Lung (tissue), 12 donors: ENCODE measurements around the gene LRRC8D. TPM values are rescaled to one million over a fixed set of nuclear protein-coding genes. Genes with fewer than 3 reads are reported as not detected.

Experiments
- ATAC-seq: fragments of 200-7000 bp; cut with Tn5 transposase; one replicate; pipeline ENCODE4 v1.9.1; 2020; ENCODE audit warnings: moderate number of reproducible peaks; ENCODE audit not compliant: insufficient read depth, low FRiP score
- DNase-seq, 3 donors: peaks; one replicate each; pipeline ENCODE4 v3.0.0-alpha.2; 2013 to 2017
- H3K27ac ChIP-seq, 2 donors: one replicate each; pipeline ENCODE4 v1.5.1; 2013; ENCODE audit warnings: mild to moderate bottlenecking in 2 of 2, moderate library complexity in 2 of 2, control low read depth in 1 of 2, inconsistent platforms in 1 of 2, low read depth in 1 of 2, low read length in 1 of 2
- H3K27me3 ChIP-seq, 3 donors: one replicate each; pipeline ENCODE4 v1.5.1; 2013; ENCODE audit warnings: low read length in 2 of 3; ENCODE audit not compliant: control insufficient read depth in 3 of 3, insufficient read depth in 3 of 3
- H3K36me3 ChIP-seq, 4 donors: one replicate each; pipeline ENCODE4 v1.5.1; 2013; ENCODE audit warnings: low read length in 4 of 4, mild to moderate bottlenecking in 1 of 4, moderate library complexity in 1 of 4; ENCODE audit not compliant: control insufficient read depth in 4 of 4, insufficient read depth in 4 of 4
- H3K4me1 ChIP-seq, 5 donors: one replicate each; pipeline ENCODE4 v1.5.1; 2013; ENCODE audit warnings: low read length in 5 of 5, mild to moderate bottlenecking in 2 of 5, moderate library complexity in 1 of 5; ENCODE audit not compliant: control insufficient read depth in 5 of 5, insufficient read depth in 5 of 5
- H3K4me3 ChIP-seq: one replicate; pipeline ENCODE4 v1.5.1; 2013; ENCODE audit warnings: mild to moderate bottlenecking, control low read depth, moderate library complexity
- H3K9ac ChIP-seq, 2 donors: one replicate each; pipeline ENCODE4 v1.5.1; 2013; ENCODE audit warnings: low read length in 2 of 2, control low read depth in 1 of 2; ENCODE audit not compliant: insufficient read depth in 1 of 2
- H3K9me3 ChIP-seq, 4 donors: one replicate each; pipeline ENCODE4 v1.5.1; 2013; ENCODE audit warnings: low read length in 3 of 4, mild to moderate bottlenecking in 1 of 4, moderate library complexity in 1 of 4; ENCODE audit not compliant: control insufficient read depth in 4 of 4, insufficient read depth in 3 of 4
- CTCF ChIP-seq: IDR thresholded peaks from 2 replicates; pipeline ENCODE4 v1.5.1; 2012; ENCODE audit warnings: mild to moderate bottlenecking; ENCODE audit errors: control extremely low read depth, extremely low read depth
- WGBS, 2 donors: extraction: QIAGEN DNeasy Blood & Tissue Kit; methylation state at CpG; one replicate each; pipeline ENCODE4 v1.1.7; 2013; 5-methylcytosine and 5-hydroxymethylcytosine counted together
- polyA plus RNA-seq, 2 donors: library from polyadenylated mRNA; stranded (reverse); fragments of 200-250 nt; gene quantifications; one replicate each; pipeline ENCODE4 v1.2.1, GENCODE V29; 2013
- total RNA-seq, 2 donors: library from RNA; depleted of rRNA in 1 of 2; stranded (reverse); fragments of >200 nt in 1 of 2; gene quantifications; one replicate each; pipeline ENCODE4 v1.2.1, GENCODE V29; 2014 to 2021
- donor health status: control.
- donor health status: control.
- donor health status: Bipolar disorder and iron deficiency.
- donor health status: healthy.
- donor health status: DM: yes; HTN: yes; CAD: no.

The LRRC8D gene
- total and polyA plus RNA-seq, 4 donors: 5.1 to 24.2 (median 11.3) TPM

GRCh38 chr1:89894210-89895201, 73.7 kb downstream of the LRRC8D start:
- no peak overlapping the region for H3K9ac ChIP-seq
- ATAC-seq (no peak), DNase-seq (peak in 2 of 3 donors; percentile 22 to 26)
- no peak for TF ChIP-seq CTCF
- H3K27me3 ChIP-seq: no peaks in the 10 kb centered on the region
- 87 to 90% methylated on average over 4 of the region's 4 CpGs for WGBS, 2 donors
- H3K27ac ChIP-seq: peak overlapping the region in 1 of 2 donors; percentile 51
- no peak overlapping the region for H3K4me3 ChIP-seq
- H3K4me1 ChIP-seq: peaks cover 0 to 6% (median 0%) of the 10 kb centered on the region in 5 donors
- H3K36me3 ChIP-seq: no peaks in the 10 kb centered on the region
- H3K9me3 ChIP-seq: no peaks in the 10 kb centered on the region

- Histone ChIP-seq H3K4me3 (no peak overlapping the region), H3K9ac (no peak overlapping the region), H3K4me1 (peaks cover 0 to 8% (median 0%) of the 10 kb centered on the region in 5 donors), H3K36me3 (no peaks in the 10 kb centered on the region), H3K9me3 (no peaks in the 10 kb centered on the region), H3K27me3 (no peaks in the 10 kb centered on the region), H3K27ac (no peak overlapping the region)
- 69 to 74% methylated on average over 11 of the region's 11 CpGs for WGBS, 2 donors
- no peak for DNase-seq
- no peak for ATAC-seq
- TF ChIP-seq CTCF: no peak
Measured at GRCh38 chr1:89896105-89896942, 75.5 kb downstream of the LRRC8D start.

GRCh38 chr1:89897347-89898133, 76.7 kb downstream of the LRRC8D start:
- H3K4me1 ChIP-seq: peaks cover 0 to 8% (median 0%) of the 10 kb centered on the region in 5 donors
- H3K4me3 ChIP-seq: no peak overlapping the region
- no peak for TF ChIP-seq CTCF
- DNase-seq (no peak), ATAC-seq (no peak)
- no peaks in the 10 kb centered on the region for H3K36me3 ChIP-seq
- H3K9me3 ChIP-seq: no peaks in the 10 kb centered on the region
- no peaks in the 10 kb centered on the region for H3K27me3 ChIP-seq
- no peak overlapping the region for H3K27ac ChIP-seq
- 94% methylated on average over 8 of the region's 8 CpGs for WGBS, 2 donors
- H3K9ac ChIP-seq: no peak overlapping the region
